ENCODE data around the gene PRKCE. TPM values are rescaled to one million over a fixed set of nuclear protein-coding genes. Genes with fewer than 3 reads are reported as not detected.

The PRKCE gene
- total and polyA plus RNA-seq, 2 donors (not counting 3 experiments of a cell fraction or from before 2014, with no cell fraction given), result 27.9 to 33.9 TPM

DNA sequence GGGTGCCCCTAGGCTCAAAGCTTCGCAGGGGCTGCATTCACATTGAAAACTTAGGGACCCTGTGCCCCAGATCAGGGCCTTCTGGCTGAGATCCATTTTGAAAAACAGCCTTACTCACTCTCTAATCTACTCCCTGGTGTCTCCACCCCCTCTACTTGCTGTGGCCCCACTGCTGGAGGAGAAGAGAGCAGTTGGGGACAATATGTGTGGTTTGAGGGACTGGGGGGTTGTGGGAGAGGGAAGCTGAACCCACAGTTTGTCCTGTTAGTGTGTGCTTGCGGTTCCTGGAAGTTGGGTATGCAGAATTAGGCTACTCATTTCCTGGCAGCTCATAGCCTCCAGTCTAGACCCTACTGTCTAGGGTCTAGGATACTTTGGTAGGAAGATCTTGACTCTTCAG lies 211.4 kb downstream of the PRKCE start:
- Histone ChIP-seq H3K79me2 (ENCODE audit: control insufficient read depth, insufficient read depth, low read length) (no peaks in the 10 kb centered on the region), H3K36me3 (ENCODE audit: control insufficient read depth in 2 of 2, extremely low read depth in 1 of 2, insufficient read depth in 2 of 2, low read length in 2 of 2) (no peaks in the 10 kb centered on the region), H3K9ac (replicated peaks; ENCODE audit: extremely low read depth, insufficient read depth, low read length) (no peak overlapping the region), H3K27ac (ENCODE audit: insufficient read depth, low read depth, low read length) (no peak overlapping the region), H4K20me1 (replicated peaks; ENCODE audit: control insufficient read depth, extremely low read depth, insufficient read depth, low read length) (no peaks in the 10 kb centered on the region), H2AFZ (ENCODE audit: low read depth, low read length) (no peak overlapping the region), H3K9me1 (replicated peaks; ENCODE audit: control insufficient read depth, extremely low read depth, insufficient read depth, low read length) (no peaks in the 10 kb centered on the region), H3K4me2 (ENCODE audit: insufficient read depth, low read length) (no peak overlapping the region), H3K4me3 (replicated peaks in 1 of 3; ENCODE audit: insufficient read depth in 1 of 3, low read depth in 1 of 3, low read length in 3 of 3) (no peak overlapping the region), H3K4me1 (ENCODE audit: control insufficient read depth, extremely low read depth, insufficient read depth, low read length) (peaks cover 5% of the 10 kb centered on the region), H3K27me3 (ENCODE audit: control insufficient read depth in 2 of 2, insufficient read depth in 2 of 2, low read length in 2 of 2) (no peaks in the 10 kb centered on the region), H3K9me3 (replicated peaks; ENCODE audit: control insufficient read depth, insufficient read depth, low read length) (no peaks in the 10 kb centered on the region)
- intact Hi-C loops (cut with micrococcal nuclease), result no loop called here
- POLR2A ChIA-PET, result no interaction called here
- TF ChIP-seq JUN (IDR thresholded peaks at IDR 0.05; ENCODE audit: borderline replicate concordance, insufficient read depth, insufficient read length, low read depth), result no peak
- TF ChIP-seq MAX (IDR thresholded peaks at IDR 0.05; ENCODE audit: insufficient read depth, insufficient read length), result no peak
- no peak for TF ChIP-seq EZH2 (IDR thresholded peaks at IDR 0.05; ENCODE audit: borderline replicate concordance, low read depth, low read length, severe bottlenecking)
- TF ChIP-seq POLR2AphosphoS5 (IDR thresholded peaks at IDR 0.05; ENCODE audit: insufficient read depth, low read depth, low read length), result no peak
- no peak for TF ChIP-seq MYC (IDR thresholded peaks at IDR 0.05; ENCODE audit: low read depth, low read length)
- no peak for TF ChIP-seq GATA2 (IDR thresholded peaks at IDR 0.05; ENCODE audit: insufficient read depth, insufficient read length, low read depth, low read length)
- no TSS peak for BruUV-seq (replicated peaks)
- CTCF ChIA-PET, result interaction anchor here (0.9 kb wide), 1 partner anchor 8 kb away, joined by 3 read pairs; no protein-coding TSS in a partner anchor
- DNase-seq (ENCODE audit: low read depth, low spot score) (no peak), FAIRE-seq (no peak)
- dilution Hi-C loops (cut with MboI; ENCODE audit: extremely low pct_ligation_motif_present, low sequenced_read_pairs), result no loop called here

- Histone ChIP-seq H2AFZ (ENCODE audit: low read depth, low read length) (no peak overlapping the region), H3K36me3 (ENCODE audit: control insufficient read depth in 2 of 2, extremely low read depth in 1 of 2, insufficient read depth in 2 of 2, low read length in 2 of 2) (no peaks in the 10 kb centered on the region), H3K9ac (replicated peaks; ENCODE audit: extremely low read depth, insufficient read depth, low read length) (no peak overlapping the region), H3K9me1 (replicated peaks; ENCODE audit: control insufficient read depth, extremely low read depth, insufficient read depth, low read length) (no peaks in the 10 kb centered on the region), H3K27me3 (ENCODE audit: control insufficient read depth in 2 of 2, insufficient read depth in 2 of 2, low read length in 2 of 2) (no peaks in the 10 kb centered on the region), H3K27ac (ENCODE audit: insufficient read depth, low read depth, low read length) (no peak overlapping the region), H4K20me1 (replicated peaks; ENCODE audit: control insufficient read depth, extremely low read depth, insufficient read depth, low read length) (no peaks in the 10 kb centered on the region), H3K79me2 (ENCODE audit: control insufficient read depth, insufficient read depth, low read length) (no peaks in the 10 kb centered on the region), H3K9me3 (replicated peaks; ENCODE audit: control insufficient read depth, insufficient read depth, low read length) (no peaks in the 10 kb centered on the region), H3K4me3 (replicated peaks in 1 of 3; ENCODE audit: insufficient read depth in 1 of 3, low read depth in 1 of 3, low read length in 3 of 3) (no peak overlapping the region), H3K4me1 (ENCODE audit: control insufficient read depth, extremely low read depth, insufficient read depth, low read length) (peaks cover 5% of the 10 kb centered on the region), H3K4me2 (ENCODE audit: insufficient read depth, low read length) (no peak overlapping the region)
- ChIA-PET CTCF (no interaction called here), POLR2A (no interaction called here)
- DNase-seq (ENCODE audit: low read depth, low spot score) (no peak), FAIRE-seq (no peak)
- intact Hi-C loops (cut with micrococcal nuclease) (no loop called here), dilution Hi-C loops (cut with MboI; ENCODE audit: extremely low pct_ligation_motif_present, low sequenced_read_pairs) (no loop called here)
- BruUV-seq (replicated peaks), result no TSS peak
- TF ChIP-seq, protein P1, sequence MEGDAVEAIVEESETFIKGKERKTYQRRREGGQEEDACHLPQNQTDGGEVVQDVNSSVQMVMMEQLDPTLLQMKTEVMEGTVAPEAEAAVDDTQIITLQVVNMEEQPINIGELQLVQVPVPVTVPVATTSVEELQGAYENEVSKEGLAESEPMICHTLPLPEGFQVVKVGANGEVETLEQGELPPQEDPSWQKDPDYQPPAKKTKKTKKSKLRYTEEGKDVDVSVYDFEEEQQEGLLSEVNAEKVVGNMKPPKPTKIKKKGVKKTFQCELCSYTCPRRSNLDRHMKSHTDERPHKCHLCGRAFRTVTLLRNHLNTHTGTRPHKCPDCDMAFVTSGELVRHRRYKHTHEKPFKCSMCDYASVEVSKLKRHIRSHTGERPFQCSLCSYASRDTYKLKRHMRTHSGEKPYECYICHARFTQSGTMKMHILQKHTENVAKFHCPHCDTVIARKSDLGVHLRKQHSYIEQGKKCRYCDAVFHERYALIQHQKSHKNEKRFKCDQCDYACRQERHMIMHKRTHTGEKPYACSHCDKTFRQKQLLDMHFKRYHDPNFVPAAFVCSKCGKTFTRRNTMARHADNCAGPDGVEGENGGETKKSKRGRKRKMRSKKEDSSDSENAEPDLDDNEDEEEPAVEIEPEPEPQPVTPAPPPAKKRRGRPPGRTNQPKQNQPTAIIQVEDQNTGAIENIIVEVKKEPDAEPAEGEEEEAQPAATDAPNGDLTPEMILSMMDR (IDR thresholded peaks at IDR 0.05; ENCODE audit: extremely low read depth in 1 of 2, insufficient read depth in 1 of 2, low read depth in 1 of 2, low read length in 2 of 2), result no peak
- no peak for TF ChIP-seq JUN (IDR thresholded peaks at IDR 0.05; ENCODE audit: borderline replicate concordance, insufficient read depth, insufficient read length, low read depth)
- no peak for TF ChIP-seq POLR2AphosphoS5 (IDR thresholded peaks at IDR 0.05; ENCODE audit: insufficient read depth, low read depth, low read length)
- no peak for TF ChIP-seq GATA2 (IDR thresholded peaks at IDR 0.05; ENCODE audit: insufficient read depth, insufficient read length, low read depth, low read length)
- TF ChIP-seq EZH2 (IDR thresholded peaks at IDR 0.05; ENCODE audit: borderline replicate concordance, low read depth, low read length, severe bottlenecking), result no peak
- TF ChIP-seq POLR2A (IDR thresholded peaks at IDR 0.05; ENCODE audit: low read depth, low read length), result no peak
Measured at GRCh38 chr2:45864121-45864520, 212.6 kb downstream of the PRKCE start.
